HG02642 (cell line): ENCODE data around the gene MED9.
"Not testable (repeated sequence)": the region's sequence is repeated elsewhere in the genome, so short reads cannot be mapped to it uniquely, and the experiment has no call there.

Experiments
- ATAC-seq: cut with Tn5 transposase; IDR thresholded peaks from one replicate; pipeline ENCODE4 v1.9.1; 2021; ENCODE audit warnings: mild to moderate bottlenecking; ENCODE audit not compliant: unreplicated experiment, poor library complexity

Gene MED9

GRCh38 chr17:17454276-17454675, 22.5 kb upstream of the MED9 start:
- ATAC-seq: no peak

GRCh38 chr17:17454700-17455099, 22.1 kb upstream of the MED9 start:
- ATAC-seq: not testable (repeated sequence)

DNA sequence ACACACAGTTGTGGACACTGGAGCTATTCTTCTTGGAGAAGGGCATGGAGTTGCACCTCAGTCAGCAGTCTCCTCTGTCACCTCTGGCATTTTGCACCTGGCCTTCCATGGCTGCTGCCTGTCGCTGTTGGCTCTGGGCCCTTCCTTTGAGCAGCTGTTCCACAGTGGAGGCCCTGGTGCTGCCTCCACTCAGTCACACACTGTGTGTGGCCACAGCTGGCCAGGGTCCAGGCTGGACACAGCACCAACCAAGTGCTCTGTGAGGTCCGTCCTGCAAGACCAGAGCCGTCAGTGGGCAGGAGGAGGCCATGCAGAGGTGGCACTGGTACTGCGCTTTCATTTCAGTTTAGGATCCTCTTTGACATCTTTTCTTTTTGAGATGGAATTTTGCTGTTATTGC, 21.6 kb upstream of the MED9 start:
- no peak for ATAC-seq

DNA sequence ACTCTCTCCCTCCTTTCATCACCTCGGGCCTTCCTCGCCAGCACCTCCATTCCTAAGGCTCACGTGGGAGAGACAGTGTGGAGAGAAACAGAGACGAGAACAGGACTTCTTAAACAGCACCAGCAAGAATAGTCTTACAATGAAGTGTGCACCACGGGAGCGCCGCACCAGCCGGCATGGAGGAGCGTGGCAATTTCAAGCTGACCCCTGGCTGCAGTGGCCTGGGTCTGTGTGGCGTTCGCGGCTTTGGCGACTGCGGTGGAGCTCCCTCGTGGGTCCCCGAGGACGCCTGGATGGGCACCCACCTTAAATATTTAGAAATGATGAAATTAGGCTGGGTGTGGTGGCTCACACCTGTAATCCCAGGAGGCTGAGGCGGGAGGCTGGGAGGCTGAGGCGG, 20.5 kb upstream of the MED9 start:
- ATAC-seq: no peak

DNA sequence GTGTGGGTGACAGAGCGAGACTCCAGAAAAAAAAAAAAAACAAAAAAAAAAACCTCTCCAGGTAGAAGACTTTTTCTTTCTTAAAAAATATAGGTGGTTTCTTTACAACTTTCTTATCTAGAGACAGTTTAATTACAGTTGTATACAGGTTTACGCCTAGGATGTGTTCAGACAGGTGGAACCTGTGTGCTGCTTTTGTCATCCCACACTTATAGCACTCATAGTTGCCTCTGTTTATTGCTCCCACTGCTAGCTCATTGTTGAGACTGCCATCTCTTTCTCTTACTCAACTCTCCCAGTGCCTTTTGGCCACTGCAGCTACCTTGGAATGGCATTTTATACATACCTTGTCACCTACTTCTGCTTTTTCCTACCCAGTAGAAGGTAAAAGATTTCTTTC, 19.1 kb upstream of the MED9 start:
- no peak for ATAC-seq

DNA sequence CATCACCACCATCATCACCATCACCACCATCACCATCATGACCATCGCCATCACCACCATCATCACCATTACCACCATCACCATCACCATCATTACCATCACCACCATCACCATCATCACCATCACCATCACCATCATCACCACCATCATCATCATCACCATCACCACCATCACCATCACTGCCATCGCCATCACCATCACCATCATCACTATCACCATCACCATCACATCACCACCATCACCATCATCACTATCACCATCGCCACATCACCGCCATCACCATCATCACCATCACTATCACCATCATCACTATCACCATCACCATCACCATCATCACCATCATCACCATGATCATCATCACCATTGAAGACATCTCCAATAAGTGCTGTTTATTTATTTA, 16.8 kb upstream of the MED9 start:
- no peak for ATAC-seq

- no peak for ATAC-seq
These were observed 14.6 kb upstream of the MED9 start for GRCh38 chr17:17462048-17462824.

- ATAC-seq: no peak
These were observed 13.0 kb upstream of the MED9 start for GRCh38 chr17:17463821-17464220.

- not testable (repeated sequence) for ATAC-seq
These were observed 10.9 kb upstream of the MED9 start for GRCh38 chr17:17465878-17466277.

GRCh38 chr17:17466511-17466910, 10.3 kb upstream of the MED9 start:
- no peak for ATAC-seq

- ATAC-seq: no peak
These were observed 9.8 kb upstream of the MED9 start for GRCh38 chr17:17467016-17467415.

DNA sequence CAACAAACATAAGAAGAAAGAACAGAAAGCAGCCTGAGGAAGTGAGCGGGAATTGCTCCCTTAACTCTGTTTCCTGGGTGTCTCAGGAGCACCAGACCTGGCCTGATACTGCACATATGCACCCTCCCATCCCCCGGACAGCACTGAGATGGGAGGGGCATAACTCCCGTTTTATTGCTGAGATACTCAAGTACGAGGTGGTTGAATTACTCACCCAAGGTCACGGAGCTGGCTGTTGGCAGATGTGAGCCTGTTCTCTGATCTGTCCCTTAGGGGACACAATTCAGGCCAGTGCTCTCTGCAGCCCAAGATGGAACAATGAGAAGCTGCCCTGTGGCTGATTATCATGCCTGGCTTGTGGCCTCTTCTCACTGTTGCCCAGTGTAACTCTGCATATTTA, 9.1 kb upstream of the MED9 start:
- no peak for ATAC-seq

GRCh38 chr17:17468217-17469010, 8.4 kb upstream of the MED9 start:
- no peak for ATAC-seq

DNA sequence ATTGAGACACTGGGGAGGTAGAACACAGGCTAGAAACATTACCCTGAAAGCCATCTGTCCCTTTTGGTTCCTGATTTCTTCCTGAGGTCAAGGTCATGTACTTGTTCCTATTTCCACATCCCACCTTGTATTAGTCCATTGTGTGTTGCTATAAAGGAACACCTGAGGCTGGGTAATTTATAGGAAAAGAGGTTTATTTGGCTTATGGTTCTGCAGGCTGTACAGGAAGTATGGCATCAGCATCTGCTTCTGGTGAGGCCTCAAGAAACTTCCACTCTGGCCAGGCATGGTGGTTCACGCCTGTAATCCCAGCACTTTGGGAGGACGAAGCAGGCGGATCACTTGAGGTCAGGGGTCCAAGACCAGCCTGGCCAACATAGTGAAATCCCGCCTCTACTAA, 7.4 kb upstream of the MED9 start:
- ATAC-seq: no peak

- ATAC-seq: no peak
These were observed 6.8 kb upstream of the MED9 start for GRCh38 chr17:17469996-17470395.

GRCh38 chr17:17472333-17472920, 4.4 kb upstream of the MED9 start:
- no peak for ATAC-seq

- ATAC-seq: no peak
These were observed 2.5 kb upstream of the MED9 start for GRCh38 chr17:17474341-17474740.

DNA sequence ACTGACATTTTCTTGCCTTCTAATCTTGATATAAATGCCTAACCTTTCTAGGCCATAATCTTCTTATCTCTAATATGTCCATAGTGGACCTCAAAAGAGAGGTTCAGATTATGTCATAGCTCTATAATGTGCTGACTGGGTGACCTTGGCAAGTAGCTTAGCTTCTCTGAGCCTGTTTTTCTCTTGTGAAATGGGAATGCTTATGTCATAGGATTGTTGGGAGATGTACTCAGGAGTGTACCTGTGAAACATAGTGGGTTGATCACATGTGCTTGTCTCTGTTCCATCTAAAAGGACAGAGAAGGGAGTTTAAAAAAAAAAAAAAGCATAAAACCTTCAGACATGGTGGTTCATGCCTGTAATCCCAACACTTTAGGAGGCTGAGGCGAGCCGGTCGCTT, 2.4 kb downstream of the MED9 start:
- no peak for ATAC-seq

- no peak for ATAC-seq
These were observed 3.9 kb downstream of the MED9 start for GRCh38 chr17:17480593-17481148.

DNA sequence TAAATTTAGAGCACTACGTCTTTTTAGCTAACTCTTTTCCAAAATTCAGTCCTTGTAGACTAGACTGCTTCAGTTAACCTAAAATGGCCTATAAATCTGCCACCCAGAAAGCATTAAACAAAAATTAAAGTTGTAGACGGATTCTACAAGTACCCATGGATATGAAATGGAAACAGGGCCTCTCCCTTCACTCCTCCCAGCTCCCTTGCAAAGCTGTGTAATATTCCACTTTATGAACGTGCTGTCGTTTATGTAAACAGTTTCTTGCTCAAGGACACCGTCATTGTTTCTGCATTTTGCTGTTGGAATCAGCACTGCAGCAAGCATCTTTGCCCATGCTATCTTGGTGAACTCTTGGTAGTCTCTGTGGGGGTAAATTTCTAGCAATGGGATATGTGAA, 5.1 kb downstream of the MED9 start:
- no peak for ATAC-seq

GRCh38 chr17:17484451-17484899, 7.7 kb downstream of the MED9 start:
- ATAC-seq: no peak
